RKO (cell line): ENCODE results near the gene BASP1.

Experiments used
- DNase-seq: peaks from one replicate; pipeline ENCODE4 v3.0.0-alpha.2; 2016; ENCODE audit warnings: low spot score

BASP1 gene

GRCh38 chr5:17217493-17218352, at the start of gene BASP1:
TSS of gene BASP1 (plus strand) at chr5:17217631. CDS start at chr5:17275217, 57,586 bp downstream.
- DNase-seq: no peak

GRCh38 chr5:17169507-17169906, 47.9 kb upstream of the BASP1 start:
- DNase-seq: no peak

- DNase-seq: no peak
Measured at GRCh38 chr5:17172791-17173190, 44.6 kb upstream of the BASP1 start.

GRCh38 chr5:17174965-17175364, 42.5 kb upstream of the BASP1 start:
- no peak for DNase-seq

GRCh38 chr5:17177501-17178372, 39.7 kb upstream of the BASP1 start:
- DNase-seq: no peak

GRCh38 chr5:17178373-17178675, 39.1 kb upstream of the BASP1 start:
- DNase-seq: no peak

GRCh38 chr5:17180330-17180843, 37.0 kb upstream of the BASP1 start:
- no peak for DNase-seq

GRCh38 chr5:17180864-17181723, 36.3 kb upstream of the BASP1 start:
- peak; percentile 84 for DNase-seq

GRCh38 chr5:17182494-17182893, 34.9 kb upstream of the BASP1 start:
- DNase-seq: peak; percentile 80

- DNase-seq: no peak
Measured at GRCh38 chr5:17182981-17183380, 34.5 kb upstream of the BASP1 start.

- no peak for DNase-seq
Measured at GRCh38 chr5:17183831-17184230, 33.6 kb upstream of the BASP1 start.

GRCh38 chr5:17184588-17184987, 32.8 kb upstream of the BASP1 start:
- no peak for DNase-seq

GRCh38 chr5:17185349-17185748, 32.1 kb upstream of the BASP1 start:
- no peak for DNase-seq

- DNase-seq: no peak
Measured at GRCh38 chr5:17185773-17186172, 31.7 kb upstream of the BASP1 start.

- no peak for DNase-seq
Measured at GRCh38 chr5:17186256-17186655, 31.2 kb upstream of the BASP1 start.

GRCh38 chr5:17187011-17187785, 30.2 kb upstream of the BASP1 start:
- no peak for DNase-seq

GRCh38 chr5:17187786-17188170, 29.7 kb upstream of the BASP1 start:
- DNase-seq: no peak

GRCh38 chr5:17189381-17190036, 27.9 kb upstream of the BASP1 start:
- peak; percentile 81 for DNase-seq

- DNase-seq: peak; percentile 70
Measured at GRCh38 chr5:17190242-17190778, 27.1 kb upstream of the BASP1 start.

GRCh38 chr5:17190799-17191391, 26.5 kb upstream of the BASP1 start:
- DNase-seq: no peak
